DND-41 (cell line): ENCODE data around the gene WDR43.

Experiments used
- ATAC-seq: fragments of 200-7000 bp; cut with Tn5 transposase; 3 replicates; pipeline ENCODE4 v1.9.1; 2021; ENCODE audit warnings: low read depth; ENCODE audit not compliant: insufficient read depth
- DNase-seq: peaks from one replicate; pipeline ENCODE4 v3.0.0-alpha.2; 2020
- H2AFZ ChIP-seq: 2 replicates; pipeline ENCODE4 v1.6.0; 2012; ENCODE audit warnings: low read depth, low read length
- H3K27ac ChIP-seq: 2 replicates; pipeline ENCODE4 v1.5.1; 2012; ENCODE audit warnings: low read length, inconsistent platforms
- H3K27me3 ChIP-seq: fragments of 200-600 bp; sonication (generic); 2 replicates; pipeline ENCODE4 v1.6.0; 2012; ENCODE audit warnings: low read length, mild to moderate bottlenecking, inconsistent platforms; ENCODE audit not compliant: insufficient read depth, poor library complexity
- H3K36me3 ChIP-seq: 2 replicates; pipeline ENCODE4 v1.5.1; 2012; ENCODE audit warnings: low read length, inconsistent platforms; ENCODE audit not compliant: insufficient read depth
- H3K4me1 ChIP-seq: 2 replicates; pipeline ENCODE4 v1.5.1; 2012; ENCODE audit warnings: mild to moderate bottlenecking, low read length; ENCODE audit not compliant: insufficient read depth
- H3K4me2 ChIP-seq: 2 replicates; pipeline ENCODE4 v1.6.0; 2012; ENCODE audit warnings: mild to moderate bottlenecking, moderate library complexity, low read length, inconsistent platforms; ENCODE audit not compliant: insufficient read depth
- H3K4me3 ChIP-seq, 2 experiments: fragments of 200-600 bp in 1 of 2; shearing (Covaris generic) in 1 of 2; 2 replicates each; pipeline ENCODE4 v1.5.1; 2012 to 2016; ENCODE audit warnings: inconsistent platforms in 2 of 2, low read length in 2 of 2, mild to moderate bottlenecking in 2 of 2, low read depth in 1 of 2, moderate library complexity in 1 of 2
- H3K79me2 ChIP-seq: 2 replicates; pipeline ENCODE4 v1.6.0; 2012; ENCODE audit warnings: low read length, inconsistent platforms; ENCODE audit not compliant: insufficient read depth
- H3K9ac ChIP-seq: 2 replicates; pipeline ENCODE4 v1.6.0; 2012; ENCODE audit warnings: low read depth, mild to moderate bottlenecking, inconsistent platforms, low read length, moderate library complexity
- H3K9me3 ChIP-seq: 2 replicates; pipeline ENCODE4 v1.5.1; 2012; ENCODE audit warnings: low read length, moderate library complexity, mild to moderate bottlenecking, inconsistent platforms; ENCODE audit not compliant: insufficient read depth, severe bottlenecking
- H4K20me1 ChIP-seq: 2 replicates; pipeline ENCODE4 v1.6.0; 2012; ENCODE audit warnings: low read length; ENCODE audit not compliant: insufficient read depth
- EZH2 ChIP-seq: IDR thresholded peaks from 3 replicates; pipeline ENCODE4 v1.6.1; 2012; ENCODE audit warnings: borderline replicate concordance, low read depth, mild to moderate bottlenecking, moderate library complexity, low read length, inconsistent platforms; ENCODE audit not compliant: severe bottlenecking
- TF ChIP-seq, protein P1 (sequence below): IDR thresholded peaks from 2 replicates; pipeline ENCODE4 v1.5.1; 2012; ENCODE audit warnings: borderline replicate concordance, low read length, moderate library complexity, mild to moderate bottlenecking; ENCODE audit not compliant: poor library complexity, severe bottlenecking; ENCODE audit errors: extremely low read depth

WDR43 gene

DNA sequence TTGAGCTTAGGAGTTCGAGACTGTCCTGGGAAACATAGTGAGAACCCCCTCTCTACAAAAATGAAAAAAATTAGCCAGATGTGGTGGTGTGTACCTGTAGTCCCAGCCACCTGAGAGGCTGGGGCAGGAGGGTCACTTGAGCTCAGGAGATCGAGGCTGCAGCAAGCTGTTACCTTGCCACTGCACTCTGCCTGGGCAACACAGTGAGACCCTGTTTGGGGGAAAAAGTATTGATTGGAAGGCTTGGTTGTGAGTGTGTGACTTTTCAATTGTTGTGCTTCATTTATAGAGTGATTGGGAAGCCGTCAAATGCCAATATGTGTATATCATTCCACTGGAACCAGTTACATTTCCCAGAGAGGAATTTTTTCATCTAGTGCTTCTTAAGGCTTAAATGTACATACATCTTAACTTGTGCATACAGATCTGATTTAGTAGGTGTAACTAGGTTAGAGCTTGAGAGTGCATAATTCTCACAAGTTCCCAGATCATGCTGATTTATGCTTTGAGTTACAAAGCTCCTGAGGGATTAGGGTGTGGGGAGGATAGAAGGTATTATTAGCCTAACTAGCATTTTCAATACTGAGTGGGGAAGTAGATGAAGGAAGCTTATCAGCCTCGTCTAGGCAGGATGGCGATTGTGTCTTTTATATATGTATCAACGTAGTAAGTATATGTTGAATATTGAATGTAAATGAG is 15.3 kb downstream of the WDR43 start:
- Histone ChIP-seq H3K9ac (no peak overlapping the region), H3K4me1 (no peaks in the 10 kb centered on the region), H3K4me3 (no peak overlapping the region), H3K27ac (no peak overlapping the region), H3K27me3 (no peaks in the 10 kb centered on the region), H3K9me3 (no peaks in the 10 kb centered on the region), H3K4me2 (no peak overlapping the region), H2AFZ (no peak overlapping the region), H3K79me2 (peaks cover 84% of the 10 kb centered on the region), H4K20me1 (peaks cover 62% of the 10 kb centered on the region), H3K36me3 (peaks cover 88% of the 10 kb centered on the region)
- ATAC-seq (no peak), DNase-seq (no peak)
- TF ChIP-seq, protein P1, sequence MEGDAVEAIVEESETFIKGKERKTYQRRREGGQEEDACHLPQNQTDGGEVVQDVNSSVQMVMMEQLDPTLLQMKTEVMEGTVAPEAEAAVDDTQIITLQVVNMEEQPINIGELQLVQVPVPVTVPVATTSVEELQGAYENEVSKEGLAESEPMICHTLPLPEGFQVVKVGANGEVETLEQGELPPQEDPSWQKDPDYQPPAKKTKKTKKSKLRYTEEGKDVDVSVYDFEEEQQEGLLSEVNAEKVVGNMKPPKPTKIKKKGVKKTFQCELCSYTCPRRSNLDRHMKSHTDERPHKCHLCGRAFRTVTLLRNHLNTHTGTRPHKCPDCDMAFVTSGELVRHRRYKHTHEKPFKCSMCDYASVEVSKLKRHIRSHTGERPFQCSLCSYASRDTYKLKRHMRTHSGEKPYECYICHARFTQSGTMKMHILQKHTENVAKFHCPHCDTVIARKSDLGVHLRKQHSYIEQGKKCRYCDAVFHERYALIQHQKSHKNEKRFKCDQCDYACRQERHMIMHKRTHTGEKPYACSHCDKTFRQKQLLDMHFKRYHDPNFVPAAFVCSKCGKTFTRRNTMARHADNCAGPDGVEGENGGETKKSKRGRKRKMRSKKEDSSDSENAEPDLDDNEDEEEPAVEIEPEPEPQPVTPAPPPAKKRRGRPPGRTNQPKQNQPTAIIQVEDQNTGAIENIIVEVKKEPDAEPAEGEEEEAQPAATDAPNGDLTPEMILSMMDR = no peak
- no peak for TF ChIP-seq EZH2

- DNase-seq = no peak
- Histone ChIP-seq H3K4me3 (no peak overlapping the region), H3K27ac (no peak overlapping the region), H4K20me1 (peaks cover 42% of the 10 kb centered on the region), H3K36me3 (peaks cover 80% of the 10 kb centered on the region), H2AFZ (no peak overlapping the region), H3K9ac (no peak overlapping the region), H3K4me2 (no peak overlapping the region), H3K4me1 (no peaks in the 10 kb centered on the region), H3K9me3 (no peaks in the 10 kb centered on the region), H3K79me2 (peaks cover 73% of the 10 kb centered on the region), H3K27me3 (no peaks in the 10 kb centered on the region)
- ATAC-seq = no peak
- TF ChIP-seq, protein P1 = no peak
- TF ChIP-seq EZH2 = no peak
Measured at GRCh38 chr2:28915939-28916338, 21.5 kb downstream of the WDR43 start.

DNA sequence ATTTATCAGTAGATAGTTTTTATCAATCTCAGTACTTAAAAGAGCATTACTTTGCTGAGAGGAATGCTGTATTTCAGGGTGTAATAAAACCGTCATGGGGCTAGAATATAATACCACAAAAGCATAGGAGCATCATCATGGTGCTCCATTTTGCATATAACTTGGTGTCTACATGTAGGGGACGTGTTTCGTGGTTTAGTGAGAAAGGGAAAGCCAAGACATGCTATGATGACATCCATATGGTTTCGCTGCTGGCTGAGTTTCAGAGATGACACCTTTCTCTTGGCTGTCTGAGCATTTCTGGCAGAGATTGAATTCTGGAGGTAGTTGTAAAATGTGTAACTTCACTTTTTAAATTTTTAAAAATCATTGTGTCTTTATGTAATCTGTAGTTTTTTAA is 32.4 kb downstream of the WDR43 start:
- Histone ChIP-seq H3K36me3 (peaks cover 99% of the 10 kb centered on the region), H3K4me1 (no peaks in the 10 kb centered on the region), H3K27ac (no peak overlapping the region), H2AFZ (no peak overlapping the region), H3K4me2 (no peak overlapping the region), H3K9ac (no peak overlapping the region), H3K9me3 (no peaks in the 10 kb centered on the region), H4K20me1 (peaks cover 39% of the 10 kb centered on the region), H3K4me3 (no peak overlapping the region), H3K27me3 (no peaks in the 10 kb centered on the region), H3K79me2 (peaks cover 38% of the 10 kb centered on the region)
- DNase-seq = no peak
- ATAC-seq = no peak
- TF ChIP-seq, protein P1 = no peak
- no peak for TF ChIP-seq EZH2
